LoVo (cell line): ENCODE data around the gene RBPJ.

Source experiments
- DNase-seq: peaks from one replicate; pipeline ENCODE4 v3.0.0-alpha.2; 2016; ENCODE audit warnings: low spot score

Gene RBPJ

DNA sequence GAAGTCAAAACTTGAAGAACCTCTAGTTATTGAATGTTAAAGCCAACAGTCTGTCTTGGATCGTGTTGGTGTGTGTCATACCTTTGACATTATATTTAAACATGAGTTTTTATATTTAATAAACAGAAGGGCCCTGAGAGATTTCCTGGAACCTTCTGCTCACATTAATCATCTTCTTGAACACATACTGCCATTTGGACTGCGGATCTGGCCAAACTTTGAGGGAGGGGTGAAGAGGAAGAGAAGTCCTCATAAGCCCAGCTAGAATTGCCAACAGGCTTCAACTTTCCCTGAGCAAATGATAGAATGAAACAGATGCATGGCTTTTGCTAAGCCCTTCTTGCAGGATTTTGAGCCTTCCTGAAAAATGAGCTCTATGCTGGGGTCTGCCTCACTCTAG lies 142.1 kb downstream of the RBPJ start:
- no peak for DNase-seq

DNA sequence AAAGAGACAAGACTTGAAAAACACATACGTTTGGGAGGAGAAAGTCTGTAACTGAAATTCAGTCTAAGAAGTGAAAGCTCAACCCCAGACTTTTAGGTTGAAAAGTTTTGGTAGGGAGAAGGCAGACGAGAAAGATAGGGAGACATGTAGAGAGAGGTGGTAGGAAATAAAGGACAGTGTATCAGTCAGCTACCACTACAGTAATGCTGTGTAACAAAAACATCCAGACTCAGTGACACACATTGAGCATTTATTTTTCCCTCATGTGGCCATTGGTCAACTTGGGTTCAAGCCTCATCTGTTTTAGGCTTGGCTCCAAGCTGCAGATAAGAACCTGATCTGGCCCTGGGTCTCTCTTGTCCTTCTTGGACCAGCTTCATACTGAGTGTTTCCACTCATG lies 142.6 kb downstream of the RBPJ start:
- no peak for DNase-seq

DNA sequence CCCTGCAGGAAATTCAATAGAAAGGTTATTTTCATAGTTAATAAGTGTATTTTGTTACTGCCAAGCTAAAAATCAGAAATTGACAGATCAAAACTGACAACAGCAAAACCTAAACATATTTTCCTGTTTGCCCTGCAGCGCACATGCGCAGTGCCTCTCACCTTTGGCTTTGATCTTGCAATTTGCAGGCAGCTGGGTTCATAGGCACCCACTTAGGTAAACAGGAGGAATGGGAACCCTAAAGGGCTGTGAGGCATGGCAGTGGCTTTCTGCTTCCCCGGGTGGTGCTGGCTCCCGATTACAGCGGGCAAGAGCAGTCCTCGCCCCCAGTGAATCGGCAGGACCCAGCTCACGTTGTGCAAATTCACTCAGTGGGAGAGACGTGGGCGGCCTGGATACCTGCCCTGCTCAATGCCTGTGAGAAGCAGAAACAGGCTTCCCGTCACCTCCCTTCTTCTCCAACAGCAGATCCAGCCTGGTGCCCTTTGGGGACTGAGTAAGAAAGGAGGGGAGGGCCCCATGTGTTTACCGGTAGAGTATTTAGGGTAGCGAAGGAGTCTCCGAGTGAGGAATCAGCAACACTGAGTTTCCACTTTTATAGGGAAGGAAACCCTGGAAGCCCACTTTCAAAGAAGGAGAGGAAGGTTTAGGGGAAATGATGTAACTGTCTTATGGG lies 143.7 kb downstream of the RBPJ start:
- no peak for DNase-seq

DNA sequence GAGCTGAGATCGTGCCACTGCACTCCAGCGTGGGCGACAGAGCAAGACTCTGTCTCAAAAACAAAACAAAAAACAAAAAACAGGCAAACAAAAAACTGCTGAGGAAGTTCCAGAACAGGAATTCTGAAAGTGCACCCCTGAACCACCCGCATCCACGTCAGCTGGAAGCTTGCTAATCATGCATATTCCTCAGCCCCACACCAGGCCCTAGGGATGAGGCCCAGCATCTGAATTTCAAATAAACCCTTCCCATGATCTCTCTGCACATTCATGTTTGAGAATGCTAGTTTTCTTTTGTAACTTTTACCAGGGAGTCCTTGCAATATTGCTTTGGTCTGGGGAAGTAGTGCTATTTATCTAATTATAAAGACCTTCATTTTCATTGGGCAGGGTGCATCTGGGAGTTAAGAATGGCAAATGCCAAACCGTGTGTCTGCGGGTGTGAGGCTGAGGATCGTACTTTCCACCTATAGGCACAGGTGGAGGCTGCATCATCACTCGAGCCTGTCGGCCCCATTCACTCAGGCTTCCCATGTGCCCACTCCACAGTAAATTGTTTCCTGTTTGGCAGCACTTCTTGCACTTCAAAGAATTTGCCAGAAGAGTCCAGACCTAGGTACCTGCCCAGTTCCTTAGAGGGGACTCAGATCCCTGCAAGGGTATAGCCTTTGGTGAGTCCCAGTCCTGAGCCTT lies 145.9 kb downstream of the RBPJ start:
- no peak for DNase-seq

DNA sequence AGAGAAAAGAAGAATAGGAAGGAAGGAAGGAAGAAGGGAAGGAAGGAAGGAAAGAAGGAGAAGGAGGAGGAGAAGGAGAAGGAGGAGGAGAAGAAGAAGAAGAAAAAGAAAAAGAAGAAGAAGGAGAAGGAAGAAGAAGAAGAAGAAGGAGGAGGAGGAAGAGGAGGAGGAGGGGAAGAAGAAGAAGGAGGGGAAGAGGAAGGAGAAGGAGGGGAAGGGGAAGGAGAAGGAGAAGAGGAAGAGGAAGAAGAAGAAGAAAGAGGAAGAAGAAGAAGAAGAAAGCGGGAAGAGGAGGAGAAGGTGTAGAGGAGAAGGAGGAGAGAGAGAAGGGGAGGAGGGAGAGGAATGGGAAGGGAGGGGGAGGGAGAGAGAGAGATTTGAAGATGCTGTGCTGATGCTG lies 146.9 kb downstream of the RBPJ start:
- DNase-seq = no peak

DNA sequence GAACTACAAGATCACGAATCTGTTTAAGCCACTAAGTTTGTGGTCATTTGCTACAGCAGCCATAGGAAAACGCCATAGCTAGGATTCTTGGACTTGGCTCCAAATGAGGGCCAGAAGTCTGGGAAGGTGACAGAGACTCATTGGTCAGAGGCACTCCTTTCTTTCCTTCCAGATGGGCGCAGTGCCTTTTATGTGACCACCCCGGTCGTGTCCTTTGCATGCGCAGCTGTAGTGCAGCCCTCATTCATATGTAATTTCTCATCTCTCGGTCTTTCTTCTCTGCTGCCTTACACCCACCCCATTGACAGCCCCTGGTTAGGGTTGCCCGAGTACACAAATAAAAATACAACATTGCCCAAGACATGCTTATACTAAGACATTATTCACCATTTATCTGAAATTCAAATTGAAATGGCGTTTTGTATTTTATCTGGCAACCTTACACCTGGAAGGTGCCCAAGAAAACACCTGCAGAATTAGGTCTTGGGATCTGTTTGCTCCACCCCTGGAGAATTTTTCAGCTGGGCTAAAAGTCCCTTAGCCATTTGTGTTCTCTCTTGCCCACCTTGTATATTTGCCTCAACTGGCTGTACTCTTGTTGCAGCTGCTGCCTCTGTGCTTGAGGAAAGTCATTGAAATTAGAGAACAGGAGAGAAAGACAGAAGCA lies 147.6 kb downstream of the RBPJ start:
- no peak for DNase-seq

DNA sequence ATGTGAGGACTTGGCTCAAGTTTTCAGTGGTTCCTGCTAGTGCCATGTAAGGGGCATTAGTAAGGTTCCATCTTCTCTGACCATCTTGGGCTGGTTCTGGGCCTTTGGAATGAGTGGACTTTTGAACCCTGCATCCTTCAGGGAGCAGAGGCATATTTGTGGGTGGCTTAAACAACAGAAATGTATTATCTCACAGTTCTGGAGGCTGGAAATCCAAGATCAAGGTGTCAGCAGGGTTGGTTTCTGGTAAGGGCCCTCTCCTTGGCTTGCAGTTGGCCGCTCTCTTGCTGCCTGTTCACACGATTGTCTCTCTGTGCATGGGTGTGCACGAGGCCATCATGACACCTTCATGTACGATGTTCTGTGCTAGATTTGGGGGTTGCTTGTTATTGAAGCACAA lies 148.2 kb downstream of the RBPJ start:
- DNase-seq = no peak

DNA sequence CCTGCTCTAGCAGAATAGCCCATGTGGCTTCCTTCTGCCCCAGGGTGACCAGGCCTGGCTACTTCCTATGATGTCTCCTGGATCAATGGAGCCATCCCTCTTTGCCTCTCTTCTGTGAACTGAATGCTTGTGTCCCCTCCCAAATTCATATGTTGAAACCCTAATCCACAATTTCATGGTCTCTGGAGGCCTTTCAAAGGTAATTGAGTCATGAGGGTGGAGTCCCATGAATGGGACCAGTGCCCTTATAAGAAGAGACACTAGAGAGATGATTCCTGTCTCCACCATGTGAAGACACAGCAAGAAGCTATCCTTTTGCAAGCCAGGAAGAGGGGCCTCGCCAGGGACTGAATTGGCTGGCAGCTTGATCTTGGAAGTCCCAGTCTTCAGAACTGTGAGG lies 151.1 kb downstream of the RBPJ start:
- no peak for DNase-seq

DNA sequence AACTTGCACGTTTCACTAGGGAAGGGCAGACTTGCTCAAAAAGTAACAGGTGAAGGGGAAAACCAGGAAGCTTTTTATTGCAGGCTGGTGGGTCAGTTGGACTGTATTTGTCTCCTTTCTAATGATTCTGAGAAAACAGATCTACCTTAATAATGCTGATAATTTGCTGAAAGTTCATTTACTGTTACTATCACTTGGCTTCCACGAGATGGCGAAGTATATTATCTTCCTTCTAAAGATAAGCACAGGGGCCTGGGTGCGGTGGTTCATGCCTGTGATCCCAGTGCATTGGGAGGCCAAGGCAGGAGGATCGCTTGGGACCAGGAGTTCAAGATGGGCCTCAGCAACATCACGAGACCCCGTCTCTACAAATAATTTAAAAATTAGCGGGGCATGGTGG lies 153.1 kb downstream of the RBPJ start:
- DNase-seq = no peak

DNA sequence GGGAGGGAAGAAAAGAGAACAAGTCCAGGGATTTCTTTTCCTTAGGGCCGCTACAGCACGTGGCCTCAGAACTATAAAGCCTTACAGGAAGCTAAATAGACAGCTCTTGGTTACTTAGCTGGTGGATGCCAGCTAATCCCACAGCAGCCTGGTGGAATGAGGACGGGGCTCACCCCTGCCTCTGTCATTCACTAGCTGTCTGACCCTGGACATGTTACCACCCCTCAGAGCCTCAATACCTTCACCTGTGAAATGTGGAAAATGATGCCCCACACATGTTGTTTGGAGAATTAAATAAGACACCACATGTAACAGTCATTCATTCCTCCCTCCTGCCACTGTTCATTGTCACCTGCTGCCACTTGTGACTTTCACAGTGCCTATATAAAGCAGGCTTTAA lies 153.7 kb downstream of the RBPJ start:
- no peak for DNase-seq

DNA sequence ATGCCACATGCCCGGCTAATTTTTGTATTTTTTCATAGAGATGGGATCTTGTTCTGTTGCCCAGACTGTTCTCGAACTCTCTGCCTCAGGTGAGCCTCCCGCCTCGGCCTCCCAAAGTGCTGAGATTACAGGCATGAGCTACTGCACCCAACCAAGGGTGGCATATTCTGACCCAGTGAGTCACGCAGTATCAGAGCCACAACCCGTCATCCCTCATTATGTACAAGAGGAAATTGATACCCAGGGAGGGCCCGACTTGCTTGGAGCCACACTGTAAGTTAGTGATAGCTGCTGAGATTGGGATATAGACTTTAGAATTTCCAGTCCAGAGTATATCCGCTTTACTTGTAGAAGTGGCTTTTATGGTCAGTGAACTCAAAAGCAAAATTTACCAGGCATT lies 154.9 kb downstream of the RBPJ start:
- no peak for DNase-seq

DNA sequence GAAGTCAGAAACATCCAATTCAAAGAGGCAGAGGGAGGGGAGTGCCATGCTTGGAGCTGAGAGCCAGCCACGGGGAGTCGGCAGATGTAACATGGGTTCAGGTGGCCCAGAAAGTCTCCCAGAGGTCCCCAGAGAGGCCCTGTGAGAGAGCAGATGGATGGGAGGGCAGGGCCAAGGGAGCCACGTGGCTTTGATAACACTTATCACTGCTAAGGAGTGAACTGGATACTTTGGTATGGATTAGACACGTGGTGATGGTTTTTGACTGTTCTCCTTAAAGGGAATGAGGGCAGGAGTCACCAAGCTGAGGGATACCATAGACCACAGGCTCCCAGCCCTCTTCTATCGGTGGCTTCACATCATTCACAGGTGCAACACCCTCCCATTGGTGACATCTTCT lies 155.7 kb downstream of the RBPJ start:
- DNase-seq = no peak

DNA sequence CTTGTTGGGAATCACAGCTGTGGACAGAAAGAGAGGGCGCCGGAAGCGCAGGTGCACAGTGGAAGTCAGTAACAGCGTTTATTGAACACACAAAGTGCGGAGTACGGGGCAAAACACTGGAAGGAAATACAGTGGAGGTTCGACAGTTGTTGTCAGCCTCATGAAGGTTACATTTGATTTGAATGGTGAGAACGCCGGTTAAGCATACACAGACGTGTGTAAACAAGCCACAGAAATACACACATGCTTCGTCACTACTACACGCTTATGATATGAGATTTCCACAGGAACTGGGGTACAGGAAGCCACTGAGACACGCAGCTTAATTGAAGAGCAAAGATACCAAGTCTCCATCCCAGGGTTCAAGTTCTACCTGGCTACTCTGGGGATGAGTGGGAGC lies 157.5 kb downstream of the RBPJ start:
- no peak for DNase-seq

DNA sequence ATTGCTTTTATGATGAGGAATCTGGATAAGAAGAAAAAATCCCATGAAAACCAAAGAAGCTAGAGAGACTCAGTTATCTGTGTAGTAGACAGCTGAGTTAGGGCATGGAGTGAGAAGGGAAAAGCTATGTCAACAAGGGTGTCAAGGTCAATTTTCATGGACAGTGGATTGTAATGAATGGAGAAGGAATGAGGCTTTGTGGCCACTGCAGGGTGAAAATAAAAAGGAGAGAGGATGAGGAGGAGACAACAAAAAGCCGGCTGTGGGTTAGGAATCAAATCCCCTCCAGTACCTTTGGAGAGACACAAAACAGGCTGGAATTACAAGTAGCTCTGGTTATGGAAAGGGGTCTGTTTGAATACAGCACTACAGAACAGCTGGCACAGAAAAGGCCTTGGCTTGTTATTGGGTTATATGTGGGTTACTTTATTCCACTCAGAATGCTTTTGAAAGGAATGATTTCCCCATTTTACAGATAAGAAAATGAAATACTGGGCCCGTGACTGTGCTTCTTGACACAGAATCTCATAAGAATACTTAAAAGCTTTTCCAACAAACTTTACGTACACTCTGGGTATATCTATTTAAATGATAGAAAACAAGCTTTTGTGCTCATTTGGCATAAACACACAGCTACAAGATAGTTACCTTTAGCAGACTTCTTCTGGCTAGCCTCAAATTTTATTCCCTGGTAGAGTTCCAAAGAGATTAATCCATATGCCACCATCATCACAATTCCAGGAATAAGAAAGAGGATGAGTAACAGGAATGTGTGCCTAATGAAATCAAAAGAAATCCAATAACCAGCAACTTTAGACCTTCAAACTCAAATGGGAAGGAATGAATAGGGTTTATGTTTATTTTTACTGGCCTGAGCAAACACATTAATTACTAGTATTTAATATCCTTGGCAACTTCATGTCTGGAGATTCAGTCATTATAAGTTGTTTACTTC lies 162.0 kb downstream of the RBPJ start:
- no peak for DNase-seq

DNA sequence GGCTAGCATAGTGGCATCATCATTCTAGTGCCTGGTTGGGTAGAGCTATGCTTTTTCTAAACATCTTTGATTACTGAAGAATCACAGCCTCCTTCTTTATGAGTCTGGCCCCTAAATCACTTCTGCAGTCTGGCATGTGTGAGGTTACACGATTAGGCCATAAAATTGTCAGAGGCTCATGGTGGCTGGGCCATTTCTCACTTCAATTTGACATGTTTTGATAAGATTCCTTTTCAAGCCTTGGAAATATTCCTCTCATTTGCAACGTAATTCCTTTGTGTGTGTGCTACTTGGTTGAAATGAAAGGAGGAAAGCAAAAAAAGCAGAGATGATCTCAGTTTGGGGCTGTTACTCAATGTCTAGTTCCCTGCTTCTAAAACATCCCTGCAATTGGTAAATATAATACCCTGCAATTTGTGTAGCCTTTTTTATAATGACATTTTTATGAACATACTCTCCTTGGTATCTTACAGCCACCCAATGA lies 163.3 kb downstream of the RBPJ start:
- DNase-seq = no peak

DNA sequence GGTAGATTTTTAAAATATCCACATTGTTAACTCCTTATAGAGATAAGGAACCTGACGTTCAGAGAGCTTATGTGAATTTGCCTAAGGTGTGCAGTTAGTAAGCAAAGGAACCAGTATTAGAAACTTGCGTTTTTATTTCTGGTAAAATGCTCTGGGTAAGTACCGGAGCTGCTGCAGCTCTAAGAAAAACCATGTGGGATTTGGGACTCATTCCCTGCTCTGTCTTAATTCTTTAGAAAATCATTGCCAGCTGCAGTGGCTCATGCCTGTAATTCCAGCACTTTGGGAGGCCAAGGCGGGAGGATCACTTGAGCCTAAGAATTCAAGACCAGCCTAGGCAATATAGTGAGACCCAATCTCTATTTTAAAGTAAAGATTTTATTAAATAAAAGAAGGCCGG lies 163.7 kb downstream of the RBPJ start:
- no peak for DNase-seq
